Mucosa of descending colon (tissue), 3 donors: ENCODE measurements around the gene PRG3. TPM values are rescaled to one million over a fixed set of nuclear protein-coding genes. Genes with fewer than 3 reads are reported as not detected.

Experiments used
- ATAC-seq: fragments of 200-7000 bp; cut with Tn5 transposase; one replicate; pipeline ENCODE4 v1.9.1; 2020; ENCODE audit warnings: mild to moderate bottlenecking, moderate library complexity
- DNase-seq, 3 donors: peaks; one replicate each; pipeline ENCODE4 v3.0.0-alpha.2; 2020
- H3K36me3 ChIP-seq: fragments of 200-600 bp; one replicate; pipeline ENCODE4 v1.8.0; 2021; ENCODE audit warnings: low read depth, mild to moderate bottlenecking
- H3K4me1 ChIP-seq: fragments of 200-600 bp; one replicate; pipeline ENCODE4 v1.8.0; 2021; ENCODE audit warnings: low read depth, mild to moderate bottlenecking
- H3K4me3 ChIP-seq: fragments of 200-600 bp; one replicate; pipeline ENCODE4 v1.8.0; 2021; ENCODE audit warnings: mild to moderate bottlenecking
- H3K9me3 ChIP-seq: fragments of 200-600 bp; one replicate; pipeline ENCODE4 v1.8.0; 2021; ENCODE audit warnings: mild to moderate bottlenecking
- intact Hi-C, 2 donors: fragments of 100-400 bp; cut with DNase I in 1 of 2; cut with micrococcal nuclease in 1 of 2; formaldehyde crosslinking; loops; one replicate each; pipeline versions ENCODE4 v1.11.0 to v1.11.1; 2022; cut with DNase I, micrococcal nuclease
- total RNA-seq, 3 donors: library from RNA; stranded (reverse); fragmentation: NEBNext Ultra II Directional in 2 of 3; extraction: Animal tissue kit (Norgen Biotek cat#: 25700) in 2 of 3; gene quantifications; one replicate each; pipeline versions ENCODE4 v1.2.1 to v1.2.4, GENCODE V29; 2021 to 2023
- TF ChIP-seq, protein P1 (sequence below): fragments of 200-600 bp; IDR thresholded peaks from one replicate; pipeline ENCODE4 v1.8.0; 2022; ENCODE audit warnings: antibody characterized with exemption, mild to moderate bottlenecking
- donor health status: DM: no; HTN: no; CAD: no; lungs with moderate emphysema.
- donor health status: DM: no; HTN: no; CAD: no.
- donor health status: DM: no; HTN: yes; CAD: no.

The PRG3 gene
- total RNA-seq, 3 donors from 2014 or later = not detected

GRCh38 chr11:57395905-57396623 is 15.1 kb upstream of the PRG3 start:
- ATAC-seq (no peak), DNase-seq (no peak)
- TF ChIP-seq, protein P1, sequence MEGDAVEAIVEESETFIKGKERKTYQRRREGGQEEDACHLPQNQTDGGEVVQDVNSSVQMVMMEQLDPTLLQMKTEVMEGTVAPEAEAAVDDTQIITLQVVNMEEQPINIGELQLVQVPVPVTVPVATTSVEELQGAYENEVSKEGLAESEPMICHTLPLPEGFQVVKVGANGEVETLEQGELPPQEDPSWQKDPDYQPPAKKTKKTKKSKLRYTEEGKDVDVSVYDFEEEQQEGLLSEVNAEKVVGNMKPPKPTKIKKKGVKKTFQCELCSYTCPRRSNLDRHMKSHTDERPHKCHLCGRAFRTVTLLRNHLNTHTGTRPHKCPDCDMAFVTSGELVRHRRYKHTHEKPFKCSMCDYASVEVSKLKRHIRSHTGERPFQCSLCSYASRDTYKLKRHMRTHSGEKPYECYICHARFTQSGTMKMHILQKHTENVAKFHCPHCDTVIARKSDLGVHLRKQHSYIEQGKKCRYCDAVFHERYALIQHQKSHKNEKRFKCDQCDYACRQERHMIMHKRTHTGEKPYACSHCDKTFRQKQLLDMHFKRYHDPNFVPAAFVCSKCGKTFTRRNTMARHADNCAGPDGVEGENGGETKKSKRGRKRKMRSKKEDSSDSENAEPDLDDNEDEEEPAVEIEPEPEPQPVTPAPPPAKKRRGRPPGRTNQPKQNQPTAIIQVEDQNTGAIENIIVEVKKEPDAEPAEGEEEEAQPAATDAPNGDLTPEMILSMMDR = no peak
- no peaks in the 10 kb centered on the region for H3K36me3 ChIP-seq
- H3K4me3 ChIP-seq = no peak overlapping the region
- intact Hi-C loops = no loop called here
- H3K4me1 ChIP-seq = no peaks in the 10 kb centered on the region
- H3K9me3 ChIP-seq = no peaks in the 10 kb centered on the region

GRCh38 chr11:57394203-57394965 is 13.4 kb upstream of the PRG3 start:
- H3K9me3 ChIP-seq = no peaks in the 10 kb centered on the region
- H3K4me3 ChIP-seq = no peak overlapping the region
- H3K36me3 ChIP-seq = no peaks in the 10 kb centered on the region
- TF ChIP-seq, protein P1 = no peak
- no peaks in the 10 kb centered on the region for H3K4me1 ChIP-seq
- ATAC-seq = no peak
- intact Hi-C loops = no loop called here
- DNase-seq = no peak

DNA sequence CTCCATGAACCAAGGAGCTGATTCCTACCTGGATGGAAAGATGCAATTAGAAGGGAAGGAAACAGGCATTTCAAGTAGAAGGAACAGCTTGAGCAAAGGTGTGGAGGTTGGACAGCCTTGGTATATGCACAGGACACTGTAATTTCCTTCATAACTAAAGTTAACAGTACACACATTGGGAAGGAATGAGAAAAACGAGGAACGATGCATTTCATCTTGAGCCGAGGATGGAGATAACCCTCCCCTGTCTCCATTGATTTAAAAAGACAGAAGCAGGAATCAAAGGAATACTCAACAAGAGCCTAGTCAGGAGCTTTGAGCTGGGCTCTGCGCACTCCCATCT is 11.8 kb upstream of the PRG3 start:
- Histone ChIP-seq H3K4me3 (no peak overlapping the region), H3K9me3 (no peaks in the 10 kb centered on the region), H3K4me1 (no peaks in the 10 kb centered on the region), H3K36me3 (no peaks in the 10 kb centered on the region)
- no peak for ATAC-seq
- DNase-seq = no peak
- intact Hi-C loops = no loop called here
- TF ChIP-seq, protein P1 = no peak

DNA sequence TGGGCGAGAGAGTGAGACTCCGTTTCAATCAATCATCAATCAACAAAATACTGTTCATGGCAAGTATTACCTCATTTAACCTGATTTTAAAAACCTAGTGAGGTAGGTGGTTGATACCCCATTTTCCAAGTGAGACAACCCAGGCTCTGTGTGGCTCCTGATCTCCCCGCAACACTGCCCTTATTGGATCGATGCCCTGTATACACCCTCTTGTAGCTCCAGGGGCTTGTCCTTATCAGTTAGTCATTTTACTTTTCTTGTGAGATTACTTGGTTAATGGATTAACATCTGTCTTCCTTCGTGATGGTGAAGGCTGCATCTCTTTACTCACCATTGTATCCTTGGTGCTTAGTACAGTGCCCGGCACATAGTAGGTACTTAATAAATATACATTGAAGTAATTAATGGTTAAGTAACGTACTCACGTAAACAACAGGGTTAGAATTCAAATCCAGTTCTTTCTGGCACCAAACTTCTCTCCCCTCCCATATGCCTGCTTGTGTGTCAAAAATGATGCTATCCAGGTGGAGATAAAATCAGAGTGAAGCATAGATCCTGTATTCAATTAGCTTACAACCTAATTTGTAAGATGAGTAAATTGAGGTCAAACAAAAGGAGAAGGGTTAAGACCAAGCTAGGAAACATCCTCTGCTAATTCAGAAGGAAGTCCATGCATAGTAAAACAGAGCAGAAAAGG is 11.3 kb upstream of the PRG3 start:
- Histone ChIP-seq H3K9me3 (no peaks in the 10 kb centered on the region), H3K4me1 (no peaks in the 10 kb centered on the region), H3K36me3 (no peaks in the 10 kb centered on the region), H3K4me3 (no peak overlapping the region)
- intact Hi-C loops = no loop called here
- no peak for ATAC-seq
- no peak for DNase-seq
- TF ChIP-seq, protein P1 = no peak

GRCh38 chr11:57391539-57391938 is 10.6 kb upstream of the PRG3 start:
- intact Hi-C loops = no loop called here
- ATAC-seq (no peak), DNase-seq (no peak)
- H3K9me3 ChIP-seq = no peaks in the 10 kb centered on the region
- H3K36me3 ChIP-seq = no peaks in the 10 kb centered on the region
- TF ChIP-seq, protein P1 = no peak
- no peaks in the 10 kb centered on the region for H3K4me1 ChIP-seq
- no peak overlapping the region for H3K4me3 ChIP-seq
